HCT116 (cell line): Measurements from ENCODE around the gene BMF. TPM values are rescaled to one million over a fixed set of nuclear protein-coding genes. Genes with fewer than 3 reads are reported as not detected.
A peak's percentile ranks its signal among the peaks of the same experiment; 100 is the strongest.

ENCODE experiments used
- ATAC-seq: fragments of 200-7000 bp; cut with Tn5 transposase; 2 replicates; pipeline ENCODE4 v1.9.1; 2020; ENCODE audit warnings: mild to moderate bottlenecking, moderate library complexity
- BruUV-seq: library from RNA; stranded (reverse); fragments of 400-500 nt; replicated peaks from 2 replicates; lab custom pipeline; 2021; lab: Mats Ljungman, UMichigan
- CTCF ChIA-PET: fragments of 300-600 bp; sonication (Branson Sonifier 250); formaldehyde crosslinking; loops from one replicate; lab custom pipeline; 2021; ENCODE audit warnings: antibody characterized with exemption; lab: Charles Lee
- POLR2A ChIA-PET: fragments of 300-600, 350-600 bp; sonication (Branson Sonifier 250); formaldehyde crosslinking; loops from one replicate; lab custom pipeline; 2021; ENCODE audit warnings: antibody characterized with exemption; lab: Charles Lee
- RAD21 ChIA-PET, 2 experiments: fragments of 300-600 bp; sonication (Branson Sonifier 250); formaldehyde crosslinking; loops; one replicate each; lab custom pipeline; 2023; ENCODE audit warnings: low total read pairs in 2 of 2; ENCODE audit not compliant: uncharacterized antibody in 2 of 2, unreplicated experiment in 2 of 2, low non-redundant PET in 1 of 2; lab: Charles Lee
- DNase-seq: peaks from one replicate; pipeline ENCODE4 v3.0.0-alpha.2; 2010; ENCODE audit warnings: low read depth, low spot score
- H2AFZ ChIP-seq: fragments of 200-600 bp; shearing (Covaris generic), sonication (generic); 2 replicates; pipeline ENCODE4 v1.6.1; 2017; ENCODE audit warnings: low read depth, mixed run types, mixed read lengths, antibody characterized with exemption, low read length; ENCODE audit not compliant: poor library complexity, severe bottlenecking
- H3K27ac ChIP-seq: 2 replicates; pipeline ENCODE4 v1.5.1; 2012; ENCODE audit warnings: low read depth, low read length
- H3K27me3 ChIP-seq: fragments of 200-600 bp; sonication (generic); 2 replicates; pipeline ENCODE4 v1.6.1; 2016; ENCODE audit warnings: mixed run types, low read length, mixed read lengths; ENCODE audit not compliant: insufficient read depth
- H3K36me3 ChIP-seq, 2 experiments: fragments of 200-500 bp in 1 of 2; fragments of 200-600 bp in 1 of 2; sonication (Bioruptor generic) in 1 of 2; sonication (generic) in 1 of 2; 2 replicates each; pipeline versions ENCODE4 v1.5.1 to v1.6.1; 2014 to 2016; ENCODE audit warnings: low read length in 2 of 2, inconsistent platforms in 1 of 2, mixed read lengths in 1 of 2, mixed run types in 1 of 2; ENCODE audit not compliant: insufficient read depth in 2 of 2, control insufficient read depth in 1 of 2
- H3K4me1 ChIP-seq, 2 experiments: fragments of 200-600 bp in 1 of 2; sonication (generic) in 1 of 2; 2 replicates each; pipeline versions ENCODE4 v1.5.1 to v1.6.1; 2012 to 2017; ENCODE audit warnings: low read length in 2 of 2, inconsistent platforms in 1 of 2, mild to moderate bottlenecking in 1 of 2, mixed read lengths in 1 of 2, mixed run types in 1 of 2, moderate library complexity in 1 of 2; ENCODE audit not compliant: insufficient read depth in 2 of 2, control insufficient read depth in 1 of 2
- H3K4me2 ChIP-seq: fragments of 200-600 bp; sonication (generic); 2 replicates; pipeline ENCODE4 v1.6.1; 2017; ENCODE audit warnings: mixed run types, low read length, mixed read lengths
- H3K4me3 ChIP-seq, 2 experiments: fragments of 200-600 bp in 1 of 2; sonication (generic) in 1 of 2; replicated peaks in 1 of 2; 2 replicates each; pipeline ENCODE4 v1.5.1; 2011 to 2016; ENCODE audit warnings: low read length in 2 of 2, control low read depth in 1 of 2, low read depth in 1 of 2, mild to moderate bottlenecking in 1 of 2, mixed read lengths in 1 of 2, mixed run types in 1 of 2
- H3K79me2 ChIP-seq: fragments of 200-600 bp; sonication (generic); 2 replicates; pipeline ENCODE4 v1.6.1; 2017; ENCODE audit warnings: mild to moderate bottlenecking, mixed run types, low read length, moderate library complexity, mixed read lengths; ENCODE audit not compliant: insufficient read depth
- H3K9ac ChIP-seq: fragments of 200-600 bp; sonication (generic); 2 replicates; pipeline ENCODE4 v1.6.1; 2016; ENCODE audit warnings: low read length, mixed read lengths
- H3K9me2 ChIP-seq: fragments of 200-600 bp; sonication (generic), shearing (Covaris generic); 2 replicates; pipeline ENCODE4 v1.6.1; 2017; ENCODE audit warnings: mixed run types, mild to moderate bottlenecking, moderate library complexity; ENCODE audit not compliant: insufficient read depth
- H3K9me3 ChIP-seq, 2 experiments: fragments of 200-500 bp in 1 of 2; fragments of 200-600 bp in 1 of 2; sonication (Bioruptor generic) in 1 of 2; sonication (generic) in 1 of 2; 2 replicates each; pipeline ENCODE4 v1.6.1; 2014 to 2017; ENCODE audit warnings: low read length in 2 of 2, mixed read lengths in 2 of 2, inconsistent platforms in 1 of 2, low read depth in 1 of 2, mild to moderate bottlenecking in 1 of 2, mixed run types in 1 of 2, moderate library complexity in 1 of 2; ENCODE audit not compliant: control insufficient read depth in 1 of 2, insufficient read depth in 1 of 2
- H4K20me1 ChIP-seq: fragments of 200-600 bp; sonication (generic), shearing (Covaris generic); 2 replicates; pipeline ENCODE4 v1.6.1; 2017; ENCODE audit warnings: mixed run types, mild to moderate bottlenecking, moderate library complexity; ENCODE audit not compliant: insufficient read depth
- intact Hi-C: fragments of 100-400 bp; cut with micrococcal nuclease; formaldehyde crosslinking; loops from 2 replicates; pipeline ENCODE4 v1.10.0; 2022
- total RNA-seq: library from RNA; stranded (reverse); gene quantifications from one replicate; pipeline ENCODE4 v1.2.1, GENCODE V29; 2021; ENCODE audit not compliant: unreplicated experiment
- TF ChIP-seq, protein P1 (sequence below), 3 experiments: fragments of 200-600 bp in 1 of 3; sonication (generic) in 1 of 3; IDR thresholded peaks in 2 of 3; conservative IDR thresholded peaks in 1 of 3; 2 replicates each; pipeline ENCODE4 v1.5.1; 2012 to 2017; ENCODE audit warnings: low read depth in 2 of 3, low read length in 2 of 3, antibody characterized with exemption in 1 of 3, borderline replicate concordance in 1 of 3, control low read depth in 1 of 3, mild to moderate bottlenecking in 1 of 3, mixed read lengths in 1 of 3, mixed run types in 1 of 3, moderate library complexity in 1 of 3; ENCODE audit not compliant: insufficient read depth in 1 of 3
- TF ChIP-seq, protein P2 (sequence below): IDR thresholded peaks from 2 replicates; pipeline ENCODE4 v1.6.1; 2011; ENCODE audit warnings: mild to moderate bottlenecking, low read length, moderate library complexity; ENCODE audit not compliant: insufficient replicate concordance; ENCODE audit errors: extremely low read depth

The BMF gene
- total RNA-seq, 1 experiment from 2014 or later: 1.0 TPM

DNA sequence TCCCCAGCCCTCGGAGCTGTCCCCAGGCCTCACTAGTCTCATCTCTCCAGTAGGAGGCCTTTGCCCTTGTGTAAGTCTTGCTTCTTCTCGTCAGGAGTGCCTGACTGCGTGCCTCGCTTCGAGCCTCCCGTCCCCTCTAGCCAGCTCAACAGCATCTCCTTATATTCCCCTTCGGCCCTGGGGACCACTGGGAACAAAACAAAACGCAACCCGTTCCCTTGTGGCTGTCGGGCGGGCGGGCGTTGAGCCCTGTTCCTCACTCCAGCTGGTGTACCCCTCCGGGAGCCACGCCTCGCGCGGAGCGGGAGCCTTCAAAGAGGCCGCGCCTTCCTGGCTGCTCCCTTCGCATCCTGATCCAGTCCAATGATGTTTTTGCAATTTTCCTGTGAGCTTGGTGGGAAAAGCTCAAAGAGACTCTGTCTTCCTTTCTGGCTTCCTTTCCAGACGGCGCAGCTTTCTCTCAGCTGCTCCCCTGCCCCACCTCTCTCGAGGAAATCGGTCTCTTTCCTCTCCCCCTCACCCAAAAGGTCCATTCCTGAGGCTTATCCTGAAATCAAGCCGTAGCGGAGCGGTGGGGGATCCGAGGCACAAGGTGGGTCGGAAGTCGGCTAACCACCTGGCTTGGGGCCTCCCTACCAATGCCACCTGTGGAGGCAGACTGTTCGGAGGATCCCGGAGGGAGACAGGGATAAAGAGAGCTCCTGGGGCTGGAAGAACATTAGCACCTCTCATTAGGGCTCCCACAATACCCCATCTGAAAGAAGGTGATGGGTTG lies 36.3 kb downstream of the BMF start:
- Histone ChIP-seq H3K4me2 (no peak overlapping the region), H4K20me1 (no peaks in the 10 kb centered on the region), H2AFZ (no peak overlapping the region), H3K27ac (no peak overlapping the region), H3K9me2 (no peaks in the 10 kb centered on the region), H3K4me3 (no peak overlapping the region), H3K79me2 (no peaks in the 10 kb centered on the region), H3K4me1 (peaks cover 18 to 24% of the 10 kb centered on the region in 2 experiments), H3K9me3 (no peaks in the 10 kb centered on the region), H3K36me3 (no peaks in the 10 kb centered on the region), H3K27me3 (no peaks in the 10 kb centered on the region), H3K9ac (no peak overlapping the region)
- ChIA-PET POLR2A (no interaction called here), RAD21 (no interaction called here), CTCF (interaction anchor here (1.7 kb wide), 1 partner anchor 32 kb away, joined by 4 read pairs; no protein-coding TSS in a partner anchor)
- no TSS peak for BruUV-seq
- DNase-seq (no peak), ATAC-seq (no peak)
- intact Hi-C loops: no loop called here
- TF ChIP-seq, protein P1, sequence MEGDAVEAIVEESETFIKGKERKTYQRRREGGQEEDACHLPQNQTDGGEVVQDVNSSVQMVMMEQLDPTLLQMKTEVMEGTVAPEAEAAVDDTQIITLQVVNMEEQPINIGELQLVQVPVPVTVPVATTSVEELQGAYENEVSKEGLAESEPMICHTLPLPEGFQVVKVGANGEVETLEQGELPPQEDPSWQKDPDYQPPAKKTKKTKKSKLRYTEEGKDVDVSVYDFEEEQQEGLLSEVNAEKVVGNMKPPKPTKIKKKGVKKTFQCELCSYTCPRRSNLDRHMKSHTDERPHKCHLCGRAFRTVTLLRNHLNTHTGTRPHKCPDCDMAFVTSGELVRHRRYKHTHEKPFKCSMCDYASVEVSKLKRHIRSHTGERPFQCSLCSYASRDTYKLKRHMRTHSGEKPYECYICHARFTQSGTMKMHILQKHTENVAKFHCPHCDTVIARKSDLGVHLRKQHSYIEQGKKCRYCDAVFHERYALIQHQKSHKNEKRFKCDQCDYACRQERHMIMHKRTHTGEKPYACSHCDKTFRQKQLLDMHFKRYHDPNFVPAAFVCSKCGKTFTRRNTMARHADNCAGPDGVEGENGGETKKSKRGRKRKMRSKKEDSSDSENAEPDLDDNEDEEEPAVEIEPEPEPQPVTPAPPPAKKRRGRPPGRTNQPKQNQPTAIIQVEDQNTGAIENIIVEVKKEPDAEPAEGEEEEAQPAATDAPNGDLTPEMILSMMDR (IDR thresholded peaks at IDR 0.05 in 2 of 3, conservative IDR thresholded peaks at IDR 0.05 in 1 of 3; ENCODE audit: borderline replicate concordance in 1 of 3, insufficient read depth in 1 of 3, low read depth in 2 of 3, low read length in 2 of 3): 0 out of 6 replicates have a peak, but pooled peaks of 1 of the 3 experiments have one; percentile 2
- TF ChIP-seq, protein P2, sequence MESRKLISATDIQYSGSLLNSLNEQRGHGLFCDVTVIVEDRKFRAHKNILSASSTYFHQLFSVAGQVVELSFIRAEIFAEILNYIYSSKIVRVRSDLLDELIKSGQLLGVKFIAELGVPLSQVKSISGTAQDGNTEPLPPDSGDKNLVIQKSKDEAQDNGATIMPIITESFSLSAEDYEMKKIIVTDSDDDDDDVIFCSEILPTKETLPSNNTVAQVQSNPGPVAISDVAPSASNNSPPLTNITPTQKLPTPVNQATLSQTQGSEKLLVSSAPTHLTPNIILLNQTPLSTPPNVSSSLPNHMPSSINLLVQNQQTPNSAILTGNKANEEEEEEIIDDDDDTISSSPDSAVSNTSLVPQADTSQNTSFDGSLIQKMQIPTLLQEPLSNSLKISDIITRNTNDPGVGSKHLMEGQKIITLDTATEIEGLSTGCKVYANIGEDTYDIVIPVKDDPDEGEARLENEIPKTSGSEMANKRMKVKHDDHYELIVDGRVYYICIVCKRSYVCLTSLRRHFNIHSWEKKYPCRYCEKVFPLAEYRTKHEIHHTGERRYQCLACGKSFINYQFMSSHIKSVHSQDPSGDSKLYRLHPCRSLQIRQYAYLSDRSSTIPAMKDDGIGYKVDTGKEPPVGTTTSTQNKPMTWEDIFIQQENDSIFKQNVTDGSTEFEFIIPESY: no peak
